Measurements from ENCODE around the gene TRMT10A. TPM values are rescaled to one million over a fixed set of nuclear protein-coding genes. Genes with fewer than 3 reads are reported as not detected.

TRMT10A gene
- total RNA-seq, result 1 to 10 TPM; 3.8 to 8.4 (median 5.7) TPM

- peaks cover 0 to 3% (median 0%) of the 10 kb centered on the region in 4 donors for H3K4me1 ChIP-seq
- no peaks in the 10 kb centered on the region for H3K9me3 ChIP-seq
- H3K27ac ChIP-seq, result peak within 1 kb of the TSS; percentile 84 to 97 (median 94)
- H3K4me3 ChIP-seq, result peak within 1 kb of the TSS; percentile 55 to 83 (median 67)
- DNase-seq, result peak; percentile 96 to 99 (median 97)
- TF ChIP-seq CTCF (IDR thresholded peaks at IDR 0.05), result peak in 4 of 6 experiments; percentile 13 to 30 (median 22)
- peak; percentile 60 to 69 for TF ChIP-seq POLR2A (IDR thresholded peaks at IDR 0.05)
- H3K27me3 ChIP-seq, result no peaks in the 10 kb centered on the region
- no peaks in the 10 kb centered on the region for H3K36me3 ChIP-seq
Measured at GRCh38 chr4:99563310-99564186, at the start of gene TRMT10A. Gene TRMT10A (minus strand): TSS chr4:99564039. CDS start chr4:99559338, 4,701 bp downstream.

GRCh38 chr4:99612704-99613103 lies 48.9 kb upstream of the TRMT10A start:
- TF ChIP-seq POLR2A (IDR thresholded peaks at IDR 0.05) (no peak), CTCF (IDR thresholded peaks at IDR 0.05) (no peak)
- H3K36me3 ChIP-seq, result peaks cover 0 to 8% (median 0%) of the 10 kb centered on the region in 3 donors
- no peak for DNase-seq
- H3K4me1 ChIP-seq, result no peaks in the 10 kb centered on the region
- no peak overlapping the region for H3K27ac ChIP-seq
- H3K27me3 ChIP-seq, result no peaks in the 10 kb centered on the region
- H3K4me3 ChIP-seq, result no peak overlapping the region
- no peaks in the 10 kb centered on the region for H3K9me3 ChIP-seq

GRCh38 chr4:99612281-99612680 lies 48.4 kb upstream of the TRMT10A start:
- Histone ChIP-seq H3K27ac (no peak overlapping the region), H3K4me1 (no peaks in the 10 kb centered on the region), H3K4me3 (no peak overlapping the region), H3K27me3 (no peaks in the 10 kb centered on the region), H3K36me3 (peaks cover 0 to 12% (median 0%) of the 10 kb centered on the region in 3 donors), H3K9me3 (no peaks in the 10 kb centered on the region)
- no peak for DNase-seq
- no peak for TF ChIP-seq POLR2A (IDR thresholded peaks at IDR 0.05)
- TF ChIP-seq CTCF (IDR thresholded peaks at IDR 0.05), result no peak

- Histone ChIP-seq H3K27ac (no peak overlapping the region), H3K27me3 (no peaks in the 10 kb centered on the region), H3K9me3 (no peaks in the 10 kb centered on the region), H3K4me3 (no peak overlapping the region), H3K36me3 (peaks cover 0 to 13% (median 0%) of the 10 kb centered on the region in 3 donors), H3K4me1 (no peaks in the 10 kb centered on the region)
- TF ChIP-seq CTCF (IDR thresholded peaks at IDR 0.05) (no peak), POLR2A (IDR thresholded peaks at IDR 0.05) (no peak)
- DNase-seq, result no peak
Measured at GRCh38 chr4:99610605-99611175, 46.9 kb upstream of the TRMT10A start.

GRCh38 chr4:99608417-99608816 lies 44.6 kb upstream of the TRMT10A start:
- Histone ChIP-seq H3K27ac (no peak overlapping the region), H3K4me3 (no peak overlapping the region), H3K9me3 (no peaks in the 10 kb centered on the region), H3K4me1 (no peaks in the 10 kb centered on the region), H3K36me3 (peaks cover 0 to 8% (median 0%) of the 10 kb centered on the region in 3 donors), H3K27me3 (no peaks in the 10 kb centered on the region)
- TF ChIP-seq POLR2A (IDR thresholded peaks at IDR 0.05), result no peak
- no peak for TF ChIP-seq CTCF (IDR thresholded peaks at IDR 0.05)
- DNase-seq, result no peak
